Lower lobe of right lung (tissue), 2 donors: Measurements from ENCODE around the gene CHRND. TPM values are rescaled to one million over a fixed set of nuclear protein-coding genes. Genes with fewer than 3 reads are reported as not detected.
"Not testable (repeated sequence)": the region's sequence is repeated elsewhere in the genome, so short reads cannot be mapped to it uniquely, and the experiment has no call there.

Experiments used
- ATAC-seq, 2 donors: fragments of 200-7000 bp; cut with Tn5 transposase; one replicate each; pipeline ENCODE4 v1.9.1; 2020 to 2022; ENCODE audit warnings: mild to moderate bottlenecking in 2 of 2, moderate library complexity in 2 of 2
- DNase-seq: peaks from one replicate; pipeline ENCODE4 v3.0.0-alpha.2; 2020
- H3K27ac ChIP-seq: fragments of 200-600 bp; one replicate; pipeline ENCODE4 v1.8.0; 2022
- H3K27me3 ChIP-seq: fragments of 200-600 bp; one replicate; pipeline ENCODE4 v1.8.0; 2022; ENCODE audit warnings: low read depth
- H3K36me3 ChIP-seq: fragments of 200-600 bp; one replicate; pipeline ENCODE4 v1.8.0; 2022; ENCODE audit warnings: mild to moderate bottlenecking
- H3K4me1 ChIP-seq: fragments of 200-600 bp; one replicate; pipeline ENCODE4 v1.8.0; 2022
- H3K4me3 ChIP-seq: fragments of 200-600 bp; one replicate; pipeline ENCODE4 v1.8.0; 2022; ENCODE audit warnings: mild to moderate bottlenecking
- H3K9me3 ChIP-seq: fragments of 200-600 bp; one replicate; pipeline ENCODE4 v1.8.0; 2022
- CTCF ChIP-seq: fragments of 200-600 bp; IDR thresholded peaks from one replicate; pipeline ENCODE4 v1.8.0; 2022; ENCODE audit warnings: antibody characterized with exemption, mild to moderate bottlenecking
- intact Hi-C: fragments of 100-400 bp; cut with DNase I; formaldehyde crosslinking; loops from one replicate; pipeline ENCODE4 v1.11.0; 2022
- total RNA-seq: library from RNA; stranded (reverse); fragmentation: NEBNext Ultra II Directional; extraction: Animal tissue kit (Norgen Biotek cat#: 25700); gene quantifications from one replicate; pipeline ENCODE4 v1.2.1, GENCODE V29; 2021
- donor health status: DM: no; HTN: yes; CAD: no; lungs with severe emphysema.

The CHRND gene
- total RNA-seq, 1 donor from 2014 or later: not detected

- Histone ChIP-seq H3K36me3 (peaks cover 100% of the 10 kb centered on the region), H3K27ac (no peak overlapping the region), H3K27me3 (no peaks in the 10 kb centered on the region), H3K9me3 (no peaks in the 10 kb centered on the region), H3K4me1 (peaks cover 6% of the 10 kb centered on the region), H3K4me3 (no peak overlapping the region)
- DNase-seq (no peak), ATAC-seq (peak; percentile 49 to 50)
- TF ChIP-seq CTCF: no peak
- intact Hi-C loops: no loop called here
Observed at GRCh38 chr2:232568161-232568560, 42.2 kb downstream of the CHRND start.

GRCh38 chr2:232569541-232569940, 43.6 kb downstream of the CHRND start:
- Histone ChIP-seq H3K9me3 (no peaks in the 10 kb centered on the region), H3K36me3 (peaks cover 99% of the 10 kb centered on the region), H3K4me1 (peaks cover 6% of the 10 kb centered on the region), H3K27ac (no peak overlapping the region), H3K4me3 (no peak overlapping the region), H3K27me3 (no peaks in the 10 kb centered on the region)
- DNase-seq (no peak), ATAC-seq (no peak)
- no peak for TF ChIP-seq CTCF
- intact Hi-C loops: no loop called here

- ATAC-seq, H3K9me3 ChIP-seq, intact Hi-C loops, H3K27me3 ChIP-seq, H3K4me1 ChIP-seq, H3K27ac ChIP-seq, DNase-seq, H3K4me3 ChIP-seq: not testable (repeated sequence)
- peaks cover 99% of the 10 kb centered on the region for H3K36me3 ChIP-seq
Observed at GRCh38 chr2:232570481-232570880, 44.5 kb downstream of the CHRND start.

- no peak for TF ChIP-seq CTCF
- H3K27ac ChIP-seq: no peak overlapping the region
Observed at GRCh38 chr2:232571026-232571474, 45.1 kb downstream of the CHRND start.

GRCh38 chr2:232573042-232573441, 47.1 kb downstream of the CHRND start:
- DNase-seq (no peak), ATAC-seq (no peak)
- no peaks in the 10 kb centered on the region for H3K9me3 ChIP-seq
- no peak overlapping the region for H3K27ac ChIP-seq
- no peak overlapping the region for H3K4me3 ChIP-seq
- TF ChIP-seq CTCF: no peak
- H3K36me3 ChIP-seq: peaks cover 95% of the 10 kb centered on the region
- no peaks in the 10 kb centered on the region for H3K27me3 ChIP-seq
- intact Hi-C loops: no loop called here
- peaks cover 6% of the 10 kb centered on the region for H3K4me1 ChIP-seq

More at GRCh38 chr2:232571026-232571474, 45.1 kb downstream of the CHRND start:
- H3K4me3 ChIP-seq: no peak overlapping the region
- peaks cover 98% of the 10 kb centered on the region for H3K36me3 ChIP-seq
- intact Hi-C loops: no loop called here
- ATAC-seq: peak in 1 of 2 donors; percentile 43
- no peak for DNase-seq
- peaks cover 6% of the 10 kb centered on the region for H3K4me1 ChIP-seq
- no peaks in the 10 kb centered on the region for H3K9me3 ChIP-seq
- H3K27me3 ChIP-seq: no peaks in the 10 kb centered on the region

GRCh38 chr2:232573771-232574435, 47.9 kb downstream of the CHRND start:
- H3K27ac ChIP-seq: no peak overlapping the region
- H3K36me3 ChIP-seq: peaks cover 86% of the 10 kb centered on the region
- DNase-seq (no peak), ATAC-seq (no peak)
- no peaks in the 10 kb centered on the region for H3K27me3 ChIP-seq
- H3K4me3 ChIP-seq: no peak overlapping the region
- intact Hi-C loops: no loop called here
- TF ChIP-seq CTCF: no peak
- H3K4me1 ChIP-seq: no peaks in the 10 kb centered on the region
- H3K9me3 ChIP-seq: no peaks in the 10 kb centered on the region
